RPMI8226 (cell line): Measurements from ENCODE around the gene FMNL3.

Experiments
- DNase-seq: peaks from one replicate; pipeline ENCODE4 v3.0.0-alpha.2; 2015

The FMNL3 gene

DNA sequence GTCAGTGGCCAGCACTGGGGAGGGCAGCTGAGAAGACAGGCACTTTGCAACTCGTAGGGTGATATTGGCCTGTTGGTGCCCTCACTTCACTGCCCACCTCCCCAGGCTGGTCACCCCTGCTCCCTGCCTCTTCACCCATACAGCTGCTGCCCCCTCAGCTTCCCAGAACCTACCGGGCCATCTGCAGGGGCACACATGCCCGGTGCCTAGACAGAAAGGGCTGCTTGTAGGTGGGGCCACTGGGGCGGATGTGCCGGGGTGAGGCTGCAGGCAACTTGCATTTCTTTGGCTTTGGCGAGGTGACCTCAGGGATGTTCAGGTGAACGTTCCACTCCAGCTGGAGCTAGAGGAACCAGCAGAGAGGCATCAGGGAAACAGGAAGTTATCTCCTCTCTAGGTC, 118.9 kb downstream of the FMNL3 start:
- DNase-seq, result no peak

GRCh38 chr12:49587174-49587908, 119.9 kb downstream of the FMNL3 start:
- DNase-seq, result no peak
